DMS79 treated with DMSO at 0.1 percent for 48 hours (cell line): ENCODE results near the gene XPO1.
A peak's percentile ranks its signal among the peaks of the same experiment; 100 is the strongest.
"Not testable (repeated sequence)": the region's sequence is repeated elsewhere in the genome, so short reads cannot be mapped to it uniquely, and the experiment has no call there.

Experiments
- DNase-seq: peaks from one replicate; lab custom pipeline; 2025; lab: John Stamatoyannopoulos, UW

Gene XPO1

GRCh38 chr2:61465045-61465444, 73.1 kb downstream of the XPO1 start:
- DNase-seq = no peak

GRCh38 chr2:61463769-61464475, 74.2 kb downstream of the XPO1 start:
- no peak for DNase-seq

GRCh38 chr2:61461404-61461803, 76.8 kb downstream of the XPO1 start:
- DNase-seq = no peak

GRCh38 chr2:61460163-61460562, 78.0 kb downstream of the XPO1 start:
- no peak for DNase-seq

- no peak for DNase-seq
Measured at GRCh38 chr2:61456746-61457420, 81.3 kb downstream of the XPO1 start.

- no peak for DNase-seq
Measured at GRCh38 chr2:61456070-61456745, 81.9 kb downstream of the XPO1 start.

- DNase-seq = not testable (repeated sequence)
Measured at GRCh38 chr2:61454972-61455371, 83.2 kb downstream of the XPO1 start.

GRCh38 chr2:61454383-61454782, 83.8 kb downstream of the XPO1 start:
- DNase-seq = no peak

- no peak for DNase-seq
Measured at GRCh38 chr2:61452392-61452791, 85.8 kb downstream of the XPO1 start.

- no peak for DNase-seq
Measured at GRCh38 chr2:61451178-61451577, 87.0 kb downstream of the XPO1 start.

- no peak for DNase-seq
Measured at GRCh38 chr2:61450144-61450543, 88.0 kb downstream of the XPO1 start.

GRCh38 chr2:61448229-61448628, 89.9 kb downstream of the XPO1 start:
- DNase-seq = no peak

GRCh38 chr2:61446971-61447370, 91.2 kb downstream of the XPO1 start:
- not testable (repeated sequence) for DNase-seq

GRCh38 chr2:61443342-61444041, 94.7 kb downstream of the XPO1 start:
- no peak for DNase-seq

GRCh38 chr2:61439241-61440002, 98.7 kb downstream of the XPO1 start:
- DNase-seq = peak; percentile 10

GRCh38 chr2:61438670-61439069, 99.5 kb downstream of the XPO1 start:
- DNase-seq = no peak

GRCh38 chr2:61437170-61437569, 101.0 kb downstream of the XPO1 start:
- DNase-seq = no peak

- DNase-seq = no peak
Measured at GRCh38 chr2:61436092-61436491, 102.1 kb downstream of the XPO1 start.

GRCh38 chr2:61435291-61435690, 102.9 kb downstream of the XPO1 start:
- no peak for DNase-seq

- no peak for DNase-seq
Measured at GRCh38 chr2:61434314-61434713, 103.8 kb downstream of the XPO1 start.

- no peak for DNase-seq
Measured at GRCh38 chr2:61433606-61434005, 104.5 kb downstream of the XPO1 start.

- DNase-seq = no peak
Measured at GRCh38 chr2:61432990-61433389, 105.2 kb downstream of the XPO1 start.
